Mucosa of descending colon (tissue), 3 donors: ENCODE results near the gene TNK1. TPM values are rescaled to one million over a fixed set of nuclear protein-coding genes. Genes with fewer than 3 reads are reported as not detected.

Source experiments
- ATAC-seq: fragments of 200-7000 bp; cut with Tn5 transposase; one replicate; pipeline ENCODE4 v1.9.1; 2020; ENCODE audit warnings: mild to moderate bottlenecking, moderate library complexity
- DNase-seq, 3 donors: peaks; one replicate each; pipeline ENCODE4 v3.0.0-alpha.2; 2020
- H3K36me3 ChIP-seq: fragments of 200-600 bp; one replicate; pipeline ENCODE4 v1.8.0; 2021; ENCODE audit warnings: low read depth, mild to moderate bottlenecking
- H3K4me1 ChIP-seq: fragments of 200-600 bp; one replicate; pipeline ENCODE4 v1.8.0; 2021; ENCODE audit warnings: low read depth, mild to moderate bottlenecking
- H3K4me3 ChIP-seq: fragments of 200-600 bp; one replicate; pipeline ENCODE4 v1.8.0; 2021; ENCODE audit warnings: mild to moderate bottlenecking
- H3K9me3 ChIP-seq: fragments of 200-600 bp; one replicate; pipeline ENCODE4 v1.8.0; 2021; ENCODE audit warnings: mild to moderate bottlenecking
- intact Hi-C, 2 donors: fragments of 100-400 bp; cut with DNase I in 1 of 2; cut with micrococcal nuclease in 1 of 2; formaldehyde crosslinking; loops; one replicate each; pipeline versions ENCODE4 v1.11.0 to v1.11.1; 2022; cut with DNase I, micrococcal nuclease
- total RNA-seq, 3 donors: library from RNA; stranded (reverse); fragmentation: NEBNext Ultra II Directional in 2 of 3; extraction: Animal tissue kit (Norgen Biotek cat#: 25700) in 2 of 3; gene quantifications; one replicate each; pipeline versions ENCODE4 v1.2.1 to v1.2.4, GENCODE V29; 2021 to 2023
- TF ChIP-seq, protein P1 (sequence below): fragments of 200-600 bp; IDR thresholded peaks from one replicate; pipeline ENCODE4 v1.8.0; 2022; ENCODE audit warnings: antibody characterized with exemption, mild to moderate bottlenecking
- donor health status: DM: no; HTN: no; CAD: no; lungs with moderate emphysema.
- donor health status: DM: no; HTN: no; CAD: no.
- donor health status: DM: no; HTN: yes; CAD: no.

The TNK1 gene
- total RNA-seq, 3 donors from 2014 or later, result 16.4 to 29.5 (median 20.7) TPM

GRCh38 chr17:7435676-7436555 lies 55.0 kb downstream of the TNK1 start:
- peak; percentile 46 for ATAC-seq
- Histone ChIP-seq H3K9me3 (no peaks in the 10 kb centered on the region), H3K36me3 (no peaks in the 10 kb centered on the region), H3K4me3 (peak overlapping the region; percentile 32), H3K4me1 (peaks cover 26% of the 10 kb centered on the region)
- intact Hi-C loops, result loop anchor here in 1 of 2 donors (2.0 kb wide), 1 partner anchor 125 kb away; the partner anchor contains the start of gene SENP3
- TF ChIP-seq, protein P1, sequence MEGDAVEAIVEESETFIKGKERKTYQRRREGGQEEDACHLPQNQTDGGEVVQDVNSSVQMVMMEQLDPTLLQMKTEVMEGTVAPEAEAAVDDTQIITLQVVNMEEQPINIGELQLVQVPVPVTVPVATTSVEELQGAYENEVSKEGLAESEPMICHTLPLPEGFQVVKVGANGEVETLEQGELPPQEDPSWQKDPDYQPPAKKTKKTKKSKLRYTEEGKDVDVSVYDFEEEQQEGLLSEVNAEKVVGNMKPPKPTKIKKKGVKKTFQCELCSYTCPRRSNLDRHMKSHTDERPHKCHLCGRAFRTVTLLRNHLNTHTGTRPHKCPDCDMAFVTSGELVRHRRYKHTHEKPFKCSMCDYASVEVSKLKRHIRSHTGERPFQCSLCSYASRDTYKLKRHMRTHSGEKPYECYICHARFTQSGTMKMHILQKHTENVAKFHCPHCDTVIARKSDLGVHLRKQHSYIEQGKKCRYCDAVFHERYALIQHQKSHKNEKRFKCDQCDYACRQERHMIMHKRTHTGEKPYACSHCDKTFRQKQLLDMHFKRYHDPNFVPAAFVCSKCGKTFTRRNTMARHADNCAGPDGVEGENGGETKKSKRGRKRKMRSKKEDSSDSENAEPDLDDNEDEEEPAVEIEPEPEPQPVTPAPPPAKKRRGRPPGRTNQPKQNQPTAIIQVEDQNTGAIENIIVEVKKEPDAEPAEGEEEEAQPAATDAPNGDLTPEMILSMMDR, result no peak
- DNase-seq, result peak; percentile 71 to 83 (median 78)

DNA sequence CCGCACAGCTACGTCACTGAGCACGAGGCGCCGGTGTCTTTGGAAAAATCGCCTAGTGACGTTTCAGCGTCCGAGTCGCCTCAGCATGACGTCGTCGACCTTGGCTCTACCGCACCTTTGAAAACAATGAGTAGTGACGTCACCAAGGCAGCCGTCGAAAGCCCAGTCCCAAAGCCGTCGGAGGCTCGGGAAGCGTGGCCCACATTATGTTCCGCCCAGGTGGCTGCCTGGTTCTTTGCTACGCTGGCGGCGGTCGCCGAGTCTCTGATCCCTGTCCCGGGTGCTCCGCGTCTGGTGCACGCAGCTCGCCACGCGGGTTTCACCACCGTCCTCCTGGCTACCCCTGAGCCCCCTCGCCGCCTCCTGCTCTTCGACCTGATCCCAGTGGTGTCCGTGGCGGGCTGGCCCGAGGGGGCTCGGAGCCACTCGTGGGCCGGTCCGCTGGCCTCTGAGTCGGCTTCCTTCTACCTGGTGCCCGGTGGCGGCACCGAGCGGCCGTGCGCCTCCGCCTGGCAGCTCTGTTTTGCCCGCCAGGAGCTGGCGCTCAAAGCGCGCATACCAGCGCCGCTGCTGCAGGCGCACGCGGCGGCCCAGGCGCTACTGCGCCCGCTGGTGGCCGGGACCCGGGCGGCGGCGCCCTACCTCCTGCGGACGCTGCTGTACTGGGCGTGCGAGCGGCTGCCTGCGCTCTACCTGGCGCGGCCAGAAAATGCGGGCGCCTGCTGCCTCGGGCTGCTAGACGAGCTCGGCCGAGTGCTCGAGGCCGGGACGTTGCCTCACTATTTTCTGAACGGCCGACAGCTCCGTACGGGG lies 55.9 kb downstream of the TNK1 start:
- peaks cover 26% of the 10 kb centered on the region for H3K4me1 ChIP-seq
- intact Hi-C loops, result no loop called here
- H3K4me3 ChIP-seq, result peak overlapping the region; percentile 3
- peak; percentile 87 to 91 (median 90) for DNase-seq
- H3K9me3 ChIP-seq, result no peaks in the 10 kb centered on the region
- H3K36me3 ChIP-seq, result no peaks in the 10 kb centered on the region
- TF ChIP-seq, protein P1, result peak; percentile 80
- peak; percentile 84 for ATAC-seq

- Histone ChIP-seq H3K4me1 (peaks cover 26% of the 10 kb centered on the region), H3K4me3 (no peak overlapping the region), H3K36me3 (no peaks in the 10 kb centered on the region), H3K9me3 (no peaks in the 10 kb centered on the region)
- DNase-seq (no peak), ATAC-seq (no peak)
- intact Hi-C loops, result no loop called here
- TF ChIP-seq, protein P1, result no peak
These were observed 56.5 kb downstream of the TNK1 start for GRCh38 chr17:7437369-7437863.

- DNase-seq (peak; percentile 60 to 80 (median 75)), ATAC-seq (no peak)
- TF ChIP-seq, protein P1, result no peak
- Histone ChIP-seq H3K36me3 (no peaks in the 10 kb centered on the region), H3K4me1 (peaks cover 26% of the 10 kb centered on the region), H3K9me3 (no peaks in the 10 kb centered on the region), H3K4me3 (no peak overlapping the region)
- intact Hi-C loops, result no loop called here
These were observed 57.2 kb downstream of the TNK1 start for GRCh38 chr17:7437950-7438614.
